GM21390 (cell line): Measurements from ENCODE around the gene PIK3R3.
"Not testable (repeated sequence)": the region's sequence is repeated elsewhere in the genome, so short reads cannot be mapped to it uniquely, and the experiment has no call there.

Experiments
- ATAC-seq: cut with Tn5 transposase; IDR thresholded peaks from one replicate; pipeline ENCODE4 v1.9.1; 2021; ENCODE audit not compliant: unreplicated experiment

The PIK3R3 gene

GRCh38 chr1:46070164-46070814 lies 62.1 kb downstream of the PIK3R3 start:
- no peak for ATAC-seq

GRCh38 chr1:46068525-46068924 lies 63.9 kb downstream of the PIK3R3 start:
- no peak for ATAC-seq

GRCh38 chr1:46067652-46068051 lies 64.8 kb downstream of the PIK3R3 start:
- ATAC-seq, result no peak

GRCh38 chr1:46065405-46065804 lies 67.0 kb downstream of the PIK3R3 start:
- ATAC-seq, result no peak

- ATAC-seq, result no peak
These were observed 67.7 kb downstream of the PIK3R3 start for GRCh38 chr1:46064708-46065107.

GRCh38 chr1:46062651-46063319 lies 69.6 kb downstream of the PIK3R3 start:
- peak; percentile 49 for ATAC-seq

GRCh38 chr1:46061146-46061545 lies 71.3 kb downstream of the PIK3R3 start:
- no peak for ATAC-seq

- ATAC-seq, result no peak
These were observed 73.5 kb downstream of the PIK3R3 start for GRCh38 chr1:46058936-46059335.

GRCh38 chr1:46057781-46058180 lies 74.6 kb downstream of the PIK3R3 start:
- no peak for ATAC-seq

- not testable (repeated sequence) for ATAC-seq
These were observed 75.2 kb downstream of the PIK3R3 start for GRCh38 chr1:46057215-46057614.

GRCh38 chr1:46056325-46056724 lies 76.1 kb downstream of the PIK3R3 start:
- no peak for ATAC-seq

GRCh38 chr1:46053734-46054133 lies 78.7 kb downstream of the PIK3R3 start:
- ATAC-seq, result no peak

- ATAC-seq, result no peak
These were observed 88.3 kb downstream of the PIK3R3 start for GRCh38 chr1:46044116-46044515.

- ATAC-seq, result peak; percentile 89
These were observed 88.9 kb downstream of the PIK3R3 start for GRCh38 chr1:46043458-46044017.

GRCh38 chr1:46041974-46042373 lies 90.5 kb downstream of the PIK3R3 start:
- no peak for ATAC-seq

GRCh38 chr1:46041551-46041950 lies 90.9 kb downstream of the PIK3R3 start:
- ATAC-seq, result no peak

- no peak for ATAC-seq
These were observed 92.8 kb downstream of the PIK3R3 start for GRCh38 chr1:46039571-46040052.

- ATAC-seq, result no peak
These were observed 95.3 kb downstream of the PIK3R3 start for GRCh38 chr1:46036894-46037839.

- no peak for ATAC-seq
These were observed 97.6 kb downstream of the PIK3R3 start for GRCh38 chr1:46034601-46035516.
